Adipocyte (in vitro differentiated cells): ENCODE measurements around the gene ATP5MG.
A peak's percentile ranks its signal among the peaks of the same experiment; 100 is the strongest.

Source experiments
- DNase-seq: peaks from one replicate; pipeline ENCODE4 v3.0.0-alpha.2; 2015; ENCODE audit warnings: low read depth
- H3K27me3 ChIP-seq: replicated peaks from 2 replicates; pipeline ENCODE4 v1.7.0; 2013; ENCODE audit warnings: mild to moderate bottlenecking, low read length, moderate library complexity; ENCODE audit not compliant: control insufficient read depth, insufficient read depth
- H3K36me3 ChIP-seq: 2 replicates; pipeline ENCODE4 v1.7.0; 2013; ENCODE audit warnings: low read length, mild to moderate bottlenecking, moderate library complexity; ENCODE audit not compliant: control insufficient read depth, insufficient read depth, severe bottlenecking
- H3K4me1 ChIP-seq: 2 replicates; pipeline ENCODE4 v1.7.0; 2013; ENCODE audit warnings: mild to moderate bottlenecking, low read length, moderate library complexity; ENCODE audit not compliant: control insufficient read depth, insufficient read depth
- H3K4me3 ChIP-seq: 2 replicates; pipeline ENCODE4 v1.7.0; 2013; ENCODE audit warnings: mild to moderate bottlenecking, low read length, moderate library complexity
- H3K9ac ChIP-seq: 2 replicates; pipeline ENCODE4 v1.7.0; 2013; ENCODE audit warnings: mild to moderate bottlenecking, low read length, moderate library complexity
- H3K9me3 ChIP-seq: 2 replicates; pipeline ENCODE4 v1.7.0; 2013; ENCODE audit warnings: mild to moderate bottlenecking, low read length, moderate library complexity; ENCODE audit not compliant: control insufficient read depth

Gene ATP5MG

DNA sequence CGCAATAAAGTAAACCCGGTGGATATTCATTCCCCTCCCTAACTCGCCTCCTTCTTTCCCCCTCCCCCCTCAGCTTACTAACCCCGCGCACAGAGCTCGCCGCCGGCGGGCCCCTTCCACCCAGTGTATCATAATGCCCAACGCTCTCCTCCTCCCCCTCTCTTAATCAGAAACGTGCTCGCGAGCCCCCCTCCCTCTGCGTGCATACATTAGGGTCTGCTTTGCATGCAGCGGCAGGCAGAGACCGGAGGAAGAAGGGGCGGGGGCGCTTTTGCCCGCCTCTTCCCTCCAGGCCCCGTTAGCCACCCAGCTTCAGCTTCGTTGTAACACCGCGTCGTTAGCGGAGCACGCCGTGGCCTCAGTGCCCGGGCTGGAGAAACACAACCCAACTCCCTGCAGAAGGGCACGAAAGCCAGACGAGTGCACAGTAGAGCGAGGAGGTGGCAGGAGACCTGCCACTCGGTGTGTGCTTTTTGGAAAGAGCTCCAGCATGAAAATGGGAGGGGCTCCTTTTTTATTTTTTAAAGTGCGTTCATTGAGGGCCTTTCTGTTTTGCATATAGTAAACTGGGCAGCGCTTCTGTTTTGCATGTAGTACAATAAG, 34.0 kb downstream of the ATP5MG start:
- no peaks in the 10 kb centered on the region for H3K36me3 ChIP-seq
- no peaks in the 10 kb centered on the region for H3K27me3 ChIP-seq
- DNase-seq: peak; percentile 70
- H3K9me3 ChIP-seq: no peaks in the 10 kb centered on the region
- H3K4me1 ChIP-seq: peaks cover 25% of the 10 kb centered on the region
- H3K9ac ChIP-seq: peak overlapping the region; percentile 87
- H3K4me3 ChIP-seq: peak overlapping the region; percentile 87

DNA sequence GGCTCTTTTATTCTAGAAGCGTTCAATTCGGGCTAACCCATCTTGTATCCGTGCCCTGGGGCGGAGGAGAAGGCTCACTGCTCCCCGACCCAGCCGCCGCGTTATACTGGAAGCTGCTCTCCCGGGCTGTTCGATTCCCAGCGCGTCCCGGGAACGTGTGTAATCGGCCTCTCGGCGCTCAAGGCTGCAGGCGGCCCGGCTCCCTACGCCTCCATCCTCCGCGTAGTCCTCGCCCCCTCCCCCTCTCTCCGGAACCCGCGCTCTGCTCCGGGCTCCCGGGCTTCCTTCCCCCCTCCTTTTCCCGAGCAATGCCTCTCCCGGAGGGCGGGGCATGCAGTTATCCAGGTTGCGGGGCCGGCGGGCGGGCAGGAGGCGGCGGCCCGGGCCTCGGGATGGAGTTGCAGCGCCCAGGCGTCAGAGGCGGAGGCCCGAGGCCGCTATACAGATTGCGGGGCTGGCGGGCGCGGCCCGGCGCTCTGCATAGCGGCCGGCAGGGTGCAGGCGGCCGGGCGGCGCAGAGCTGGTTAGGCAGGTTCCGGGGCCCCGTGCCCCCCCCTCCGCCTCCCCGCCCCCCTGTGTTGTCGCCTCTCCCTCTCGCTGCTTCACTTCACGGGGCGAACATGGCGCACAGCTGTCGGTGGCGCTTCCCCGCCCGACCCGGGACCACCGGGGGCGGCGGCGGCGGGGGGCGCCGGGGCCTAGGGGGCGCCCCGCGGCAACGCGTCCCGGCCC, 34.7 kb downstream of the ATP5MG start, which contains the start of gene KMT2A:
Gene KMT2A (plus strand): TSS at position 600 of the 732 bp plus-strand sequence. CDS start 21 bp downstream, at position 621.
- Histone ChIP-seq H3K36me3 (no peaks in the 10 kb centered on the region), H3K9me3 (no peaks in the 10 kb centered on the region), H3K4me1 (peaks cover 26% of the 10 kb centered on the region), H3K9ac (peak within 1 kb of the TSS; percentile 89), H3K4me3 (peak within 1 kb of the TSS; percentile 87), H3K27me3 (no peaks in the 10 kb centered on the region)
- peak; percentile 99 for DNase-seq

DNA sequence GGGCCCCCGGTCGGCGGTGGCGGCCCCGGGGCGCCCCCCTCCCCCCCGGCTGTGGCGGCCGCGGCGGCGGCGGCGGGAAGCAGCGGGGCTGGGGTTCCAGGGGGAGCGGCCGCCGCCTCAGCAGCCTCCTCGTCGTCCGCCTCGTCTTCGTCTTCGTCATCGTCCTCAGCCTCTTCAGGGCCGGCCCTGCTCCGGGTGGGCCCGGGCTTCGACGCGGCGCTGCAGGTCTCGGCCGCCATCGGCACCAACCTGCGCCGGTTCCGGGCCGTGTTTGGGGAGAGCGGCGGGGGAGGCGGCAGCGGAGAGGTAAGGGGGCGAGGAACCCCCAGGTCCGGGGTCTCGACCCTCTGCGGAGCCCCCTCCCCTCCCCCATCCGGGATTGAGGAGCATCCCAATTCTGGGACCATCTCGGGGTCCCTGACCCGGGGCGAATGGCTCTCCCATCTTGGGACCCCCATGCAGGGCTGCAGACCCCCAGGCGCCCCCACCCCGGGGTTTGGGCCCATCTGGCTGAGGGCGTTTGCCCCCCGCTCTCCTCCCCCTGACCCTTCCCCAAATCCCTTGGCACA, 35.3 kb downstream of the ATP5MG start:
- H3K9ac ChIP-seq: peak overlapping the region; percentile 89
- peak overlapping the region; percentile 87 for H3K4me3 ChIP-seq
- peaks cover 32% of the 10 kb centered on the region for H3K4me1 ChIP-seq
- DNase-seq: no peak
- no peaks in the 10 kb centered on the region for H3K9me3 ChIP-seq
- H3K27me3 ChIP-seq: no peaks in the 10 kb centered on the region
- no peaks in the 10 kb centered on the region for H3K36me3 ChIP-seq

DNA sequence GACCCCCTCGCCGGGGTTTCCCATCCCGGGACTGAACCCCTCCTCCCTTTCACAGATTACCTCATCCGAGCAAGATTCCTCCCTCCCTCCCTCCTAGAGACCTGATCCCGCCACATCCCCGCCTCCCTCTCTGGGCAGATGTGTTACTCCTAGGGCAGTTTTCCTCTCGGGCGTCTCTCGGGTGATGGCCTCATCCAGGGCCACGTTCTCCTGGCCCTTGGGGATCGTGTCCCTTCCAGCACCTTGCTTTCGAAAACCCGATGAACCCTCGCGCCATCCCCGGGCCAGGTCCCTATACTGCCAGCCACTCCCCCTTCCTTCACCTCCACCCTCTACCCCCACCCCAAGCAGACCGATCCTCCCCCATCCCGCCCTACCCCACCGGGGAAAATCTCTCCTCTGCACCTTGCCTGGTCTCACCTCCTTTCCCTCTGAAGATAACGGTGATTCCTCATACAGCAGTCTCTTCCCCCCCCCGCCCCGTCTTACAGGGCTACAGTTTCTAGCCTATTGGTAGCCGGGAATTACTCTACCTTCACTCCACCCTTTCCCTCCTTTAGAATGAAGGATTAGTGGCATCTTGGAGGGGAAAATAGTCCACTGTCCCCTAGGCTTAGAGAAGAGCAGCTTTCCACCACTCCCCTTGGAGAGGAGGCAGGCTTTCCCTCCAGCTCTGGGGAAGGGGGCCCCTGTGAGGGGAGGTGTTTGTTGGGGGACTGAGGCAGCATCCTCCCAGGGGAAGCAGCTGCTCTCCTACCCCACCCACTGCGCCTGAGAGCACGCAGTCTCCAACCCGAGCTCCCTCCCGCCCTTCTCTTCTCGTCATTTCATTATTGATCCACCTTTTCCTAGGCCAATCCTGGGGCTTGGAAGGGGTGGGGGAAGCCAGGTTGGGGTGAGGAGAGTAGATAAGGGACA, 36.1 kb downstream of the ATP5MG start:
- peak; percentile 77 for DNase-seq
- H3K4me1 ChIP-seq: peaks cover 37% of the 10 kb centered on the region
- H3K27me3 ChIP-seq: no peaks in the 10 kb centered on the region

DNA sequence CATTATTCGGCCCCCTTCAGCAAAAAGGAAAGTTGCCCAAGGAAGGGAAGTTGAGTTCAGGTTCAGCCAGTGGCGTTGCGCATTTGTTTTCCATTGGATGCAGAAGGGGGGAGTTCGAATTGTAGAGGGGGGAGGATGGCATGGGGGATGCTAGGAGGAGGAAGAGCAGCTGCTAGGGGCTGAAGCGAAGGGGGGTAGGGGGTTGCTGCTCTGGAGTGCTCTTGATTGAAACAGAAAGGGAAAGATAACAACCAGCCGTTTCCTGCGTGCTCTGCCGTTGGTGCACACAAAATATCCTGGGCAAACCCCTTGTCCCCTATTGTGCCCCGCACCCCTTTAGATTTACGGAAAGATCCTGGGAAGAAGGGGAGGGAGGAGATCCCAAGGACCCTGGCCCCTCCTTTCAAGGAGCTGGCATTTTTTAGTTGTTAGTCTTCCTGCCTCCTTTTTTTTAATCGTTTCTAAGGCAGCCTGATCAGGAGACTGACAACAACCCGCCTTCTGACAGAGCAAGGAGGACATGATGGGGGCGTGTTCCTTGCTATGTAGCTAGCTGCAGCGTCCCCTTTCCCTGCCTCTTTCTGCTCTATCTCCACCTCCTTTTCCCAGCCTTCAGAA, 37.0 kb downstream of the ATP5MG start:
- peak overlapping the region; percentile 78 for H3K9ac ChIP-seq
- DNase-seq: peak; percentile 92
- no peaks in the 10 kb centered on the region for H3K9me3 ChIP-seq
- H3K36me3 ChIP-seq: no peaks in the 10 kb centered on the region
- H3K4me3 ChIP-seq: peak overlapping the region; percentile 87
- H3K27me3 ChIP-seq: no peaks in the 10 kb centered on the region
- H3K4me1 ChIP-seq: peaks cover 37% of the 10 kb centered on the region

More for the DNA sequence above, 36.1 kb downstream of the ATP5MG start:
- H3K4me3 ChIP-seq: peak overlapping the region; percentile 87
- H3K36me3 ChIP-seq: no peaks in the 10 kb centered on the region
- peak overlapping the region; percentile 89 for H3K9ac ChIP-seq
- no peaks in the 10 kb centered on the region for H3K9me3 ChIP-seq

DNA sequence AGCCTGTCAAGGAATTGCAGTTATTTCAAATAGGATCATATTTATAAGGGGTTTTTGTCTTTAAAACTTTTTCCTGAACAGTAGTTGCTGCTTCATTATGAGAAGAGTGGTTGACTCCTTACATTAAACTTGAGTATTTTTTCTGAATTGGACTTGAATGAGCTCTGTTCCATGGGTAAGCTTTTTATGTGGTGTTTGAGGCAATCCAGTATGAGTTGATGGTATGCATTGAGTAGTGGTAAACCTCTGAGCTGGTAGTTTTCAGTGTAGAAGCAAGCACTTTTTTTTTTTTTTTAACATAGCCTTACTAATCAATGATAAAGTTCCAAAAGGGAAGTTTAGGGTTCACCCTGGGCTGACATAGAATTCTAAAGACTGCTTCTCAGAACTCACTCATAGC, 38.2 kb downstream of the ATP5MG start:
- Histone ChIP-seq H3K27me3 (no peaks in the 10 kb centered on the region), H3K4me1 (peaks cover 30% of the 10 kb centered on the region), H3K36me3 (no peaks in the 10 kb centered on the region), H3K9me3 (no peaks in the 10 kb centered on the region), H3K9ac (no peak overlapping the region), H3K4me3 (peak overlapping the region; percentile 87)
- DNase-seq: no peak

DNA sequence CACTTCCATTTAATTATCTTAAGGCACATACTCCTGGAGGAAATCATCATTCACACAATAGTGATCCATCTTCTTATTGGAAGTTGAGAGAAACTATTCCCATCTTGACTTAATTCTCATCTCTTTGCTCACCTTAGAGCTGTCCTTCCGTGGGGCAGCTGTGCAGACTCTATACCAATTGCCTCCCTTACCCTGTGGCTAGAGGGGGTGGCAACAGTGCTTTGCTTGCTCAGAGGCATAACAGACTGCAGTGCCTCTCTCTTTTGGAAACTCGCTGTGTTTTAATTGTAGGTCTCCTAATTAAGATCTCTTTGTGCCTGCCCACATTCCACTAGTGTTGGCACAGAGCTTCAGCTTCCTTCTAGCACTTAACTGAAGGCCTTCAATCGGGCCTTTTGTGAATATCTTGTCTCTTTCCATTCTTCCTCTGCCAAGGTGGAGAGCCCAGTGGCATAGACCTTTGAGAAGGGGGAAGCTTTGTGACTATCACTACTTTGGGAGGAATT, 40.4 kb downstream of the ATP5MG start:
- Histone ChIP-seq H3K4me3 (no peak overlapping the region), H3K36me3 (no peaks in the 10 kb centered on the region), H3K9me3 (no peaks in the 10 kb centered on the region)

DNA sequence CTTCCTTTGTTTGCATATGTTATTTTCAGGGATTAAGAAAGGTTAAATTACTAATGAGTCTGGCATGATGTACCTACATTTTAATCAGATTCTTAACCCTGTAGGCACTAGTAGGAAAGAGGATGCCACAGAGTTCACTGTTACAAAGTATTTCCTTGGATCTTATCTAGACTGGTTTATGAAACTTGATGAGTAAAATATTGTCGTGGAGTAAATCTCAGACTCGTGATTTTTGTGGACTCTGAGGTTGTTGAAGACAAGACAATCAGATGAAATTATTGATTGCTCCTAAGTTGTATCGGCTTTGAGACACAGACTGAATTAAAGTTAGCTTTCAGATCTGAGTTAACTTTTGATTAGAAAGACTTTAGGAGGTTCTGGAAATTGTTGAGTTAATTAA, 40.9 kb downstream of the ATP5MG start:
- Histone ChIP-seq H3K27me3 (no peaks in the 10 kb centered on the region), H3K4me1 (peaks cover 25% of the 10 kb centered on the region), H3K4me3 (no peak overlapping the region), H3K9ac (no peak overlapping the region), H3K36me3 (no peaks in the 10 kb centered on the region), H3K9me3 (no peaks in the 10 kb centered on the region)
- no peak for DNase-seq

More for the DNA sequence above, 40.4 kb downstream of the ATP5MG start:
- no peak overlapping the region for H3K9ac ChIP-seq
- H3K27me3 ChIP-seq: no peaks in the 10 kb centered on the region
- H3K4me1 ChIP-seq: peaks cover 25% of the 10 kb centered on the region
- DNase-seq: no peak

DNA sequence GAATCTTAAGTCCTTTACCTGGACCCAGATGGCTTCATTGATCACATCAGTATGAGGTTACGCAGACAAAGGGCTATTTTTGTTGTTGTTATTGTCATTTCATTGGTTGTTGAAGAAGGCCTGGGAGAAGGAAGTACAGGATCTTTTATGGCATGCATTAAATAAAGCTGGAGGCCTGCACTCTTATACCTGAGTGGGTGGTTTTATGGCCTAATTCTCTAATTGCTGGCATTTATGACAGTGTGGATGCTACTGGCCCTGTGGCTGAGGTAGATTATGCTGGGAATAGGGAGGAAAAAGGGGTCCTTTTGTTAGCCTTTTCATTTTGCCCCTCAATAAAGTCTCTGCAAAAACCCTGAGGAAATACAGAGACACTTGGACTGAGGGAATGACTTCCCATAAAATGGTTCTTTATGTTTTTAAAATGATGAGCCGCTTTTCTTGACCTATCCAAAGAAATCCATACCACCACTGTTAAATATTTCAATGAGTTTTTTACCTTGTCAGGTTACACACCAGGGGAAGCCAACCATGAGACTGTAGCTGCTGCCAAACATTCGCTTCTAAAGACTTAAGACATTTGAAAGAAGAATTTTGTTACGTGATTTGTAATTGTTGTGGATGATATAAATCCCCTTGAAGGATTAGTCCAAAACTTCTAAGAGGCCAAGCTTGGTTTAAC, 41.6 kb downstream of the ATP5MG start:
- H3K4me3 ChIP-seq: no peak overlapping the region
- peaks cover 29% of the 10 kb centered on the region for H3K4me1 ChIP-seq
- H3K9ac ChIP-seq: no peak overlapping the region
- H3K36me3 ChIP-seq: no peaks in the 10 kb centered on the region
- H3K9me3 ChIP-seq: no peaks in the 10 kb centered on the region
- DNase-seq: no peak
- H3K27me3 ChIP-seq: no peaks in the 10 kb centered on the region

DNA sequence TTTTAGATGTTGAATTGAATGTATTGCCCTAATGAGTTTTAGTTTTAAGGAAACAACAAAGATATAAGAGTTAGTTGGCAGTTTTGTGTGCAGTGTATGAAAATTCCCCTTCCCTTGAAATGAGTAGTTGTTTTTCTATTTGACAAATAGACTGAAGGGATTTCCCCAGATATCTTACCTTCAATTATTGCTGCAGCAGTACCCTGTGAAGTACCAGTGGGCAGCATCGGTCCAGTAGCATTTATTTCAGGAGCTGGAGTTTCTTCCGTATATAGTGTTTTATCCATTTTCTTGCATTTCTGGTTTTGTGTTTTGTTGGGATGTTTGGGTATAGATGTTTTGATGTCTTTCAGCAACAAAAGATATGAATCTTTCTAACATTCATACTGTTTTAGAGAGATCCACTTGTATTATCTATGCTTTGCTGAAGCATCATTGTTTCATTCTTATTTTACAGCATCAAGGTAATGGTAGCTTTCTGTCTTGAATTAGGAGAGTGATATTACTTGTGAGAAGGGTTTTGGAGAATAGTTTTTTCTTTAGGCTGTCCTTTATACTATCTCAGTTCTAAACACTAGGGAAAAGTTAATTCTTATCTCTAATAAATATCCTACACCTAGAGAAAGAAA, 42.3 kb downstream of the ATP5MG start:
- no peak for DNase-seq
- peaks cover 36% of the 10 kb centered on the region for H3K4me1 ChIP-seq

More for the DNA sequence above, 42.3 kb downstream of the ATP5MG start:
- no peaks in the 10 kb centered on the region for H3K36me3 ChIP-seq
- no peaks in the 10 kb centered on the region for H3K9me3 ChIP-seq
- H3K4me3 ChIP-seq: no peak overlapping the region
- no peaks in the 10 kb centered on the region for H3K27me3 ChIP-seq
- H3K9ac ChIP-seq: no peak overlapping the region
